Thyroid gland (tissue), 4 donors: Measurements from ENCODE around the gene GLT8D2. TPM values are rescaled to one million over a fixed set of nuclear protein-coding genes. Genes with fewer than 3 reads are reported as not detected.
A peak's percentile ranks its signal among the peaks of the same experiment; 100 is the strongest.

Experiments used
- DNase-seq, 2 donors: peaks; one replicate each; pipeline ENCODE4 v3.0.0-alpha.2; 2019
- H3K27ac ChIP-seq, 3 donors: fragments of 200-600 bp; sonication (generic); 1 replicate in 2 of 3; 2 replicates in 1 of 3; pipeline ENCODE4 v1.5.1; 2016 to 2019; ENCODE audit warnings: mild to moderate bottlenecking in 1 of 3, moderate library complexity in 1 of 3
- H3K27me3 ChIP-seq: fragments of 200-600 bp; sonication (generic); one replicate; pipeline ENCODE4 v1.5.1; 2019
- H3K36me3 ChIP-seq, 2 donors: fragments of 200-600 bp; sonication (generic); one replicate each; pipeline ENCODE4 v1.5.1; 2016 to 2019
- H3K4me1 ChIP-seq, 2 donors: fragments of 200-600 bp; sonication (generic); one replicate each; pipeline ENCODE4 v1.5.1; 2017 to 2019
- H3K4me3 ChIP-seq, 3 donors: fragments of 200-600 bp; sonication (generic); replicated peaks in 1 of 3; 1 replicate in 2 of 3; 2 replicates in 1 of 3; pipeline ENCODE4 v1.5.1; 2016; ENCODE audit warnings: mild to moderate bottlenecking in 1 of 3
- H3K9me3 ChIP-seq: fragments of 200-600 bp; sonication (generic); one replicate; pipeline ENCODE4 v1.5.1; 2017
- CTCF ChIP-seq, 6 experiments: fragments of 200-600 bp in 3 of 6; fragments of 450-650 bp in 3 of 6; sonication (generic) in 3 of 6; IDR thresholded peaks; one replicate each; pipeline ENCODE4 v1.5.1; 2016 to 2019; ENCODE audit warnings: antibody characterized with exemption in 6 of 6, mild to moderate bottlenecking in 2 of 6, inconsistent platforms in 1 of 6, moderate library complexity in 1 of 6
- POLR2A ChIP-seq, 2 donors: fragments of 450-650 bp; IDR thresholded peaks; one replicate each; pipeline ENCODE4 v1.6.1; 2017; ENCODE audit warnings: antibody characterized with exemption in 2 of 2, mild to moderate bottlenecking in 2 of 2, moderate library complexity in 1 of 2
- WGBS, 2 donors: methylation state at CpG; one replicate each; pipeline ENCODE4 v1.1.5; 2017; 5-methylcytosine and 5-hydroxymethylcytosine counted together
- intact Hi-C: fragments of 100-400 bp; cut with DNase I; formaldehyde crosslinking; loops from one replicate; pipeline ENCODE4 v1.15.1; 2023
- total RNA-seq, 4 donors: library from RNA; depleted of rRNA; stranded (reverse); fragments of >200 nt; gene quantifications; one replicate each; pipeline ENCODE4 v1.2.3, GENCODE V29; 2016

Gene GLT8D2
- total RNA-seq, 4 donors from 2014 or later, result 27.7 to 52.0 (median 34.3) TPM

- peaks cover 14 to 31% of the 10 kb centered on the region in 2 donors for H3K4me1 ChIP-seq
- peak overlapping the region; percentile 25 to 29 (median 25) for H3K4me3 ChIP-seq
- no peaks in the 10 kb centered on the region for H3K27me3 ChIP-seq
- 21 to 36% methylated on average over 9 of the region's 9 CpGs for WGBS, 2 donors
- intact Hi-C loops, result no loop called here
- peak; percentile 13 to 41 for DNase-seq
- TF ChIP-seq POLR2A (IDR thresholded peaks at IDR 0.05) (no peak), CTCF (IDR thresholded peaks at IDR 0.05) (no peak)
- peak overlapping the region; percentile 23 to 74 (median 61) for H3K27ac ChIP-seq
- no peaks in the 10 kb centered on the region for H3K36me3 ChIP-seq
- H3K9me3 ChIP-seq, result no peaks in the 10 kb centered on the region
Measured at GRCh38 chr12:104049278-104049902, 597 bp downstream of the GLT8D2 start.

- Histone ChIP-seq H3K27ac (peak overlapping the region in 1 of 3 donors; percentile 74), H3K9me3 (no peaks in the 10 kb centered on the region), H3K4me1 (peaks cover 14 to 31% of the 10 kb centered on the region in 2 donors), H3K4me3 (no peak overlapping the region), H3K36me3 (no peaks in the 10 kb centered on the region), H3K27me3 (no peaks in the 10 kb centered on the region)
- TF ChIP-seq POLR2A (IDR thresholded peaks at IDR 0.05) (no peak), CTCF (IDR thresholded peaks at IDR 0.05) (no peak)
- DNase-seq, result no peak
- intact Hi-C loops, result no loop called here
- 53 to 67% methylated on average over 3 of the region's 3 CpGs for WGBS, 2 donors
Measured at GRCh38 chr12:104048811-104049210, 1.2 kb downstream of the GLT8D2 start.

- Histone ChIP-seq H3K4me3 (no peak overlapping the region), H3K27ac (peak overlapping the region in 1 of 3 donors; percentile 74), H3K9me3 (no peaks in the 10 kb centered on the region), H3K27me3 (no peaks in the 10 kb centered on the region), H3K4me1 (peaks cover 14 to 31% of the 10 kb centered on the region in 2 donors), H3K36me3 (no peaks in the 10 kb centered on the region)
- DNase-seq, result no peak
- TF ChIP-seq POLR2A (IDR thresholded peaks at IDR 0.05) (no peak), CTCF (IDR thresholded peaks at IDR 0.05) (no peak)
- WGBS, 2 donors, result 74 to 82% methylated on average over 5 of the region's 5 CpGs
- intact Hi-C loops, result no loop called here
Measured at GRCh38 chr12:104048162-104048561, 1.8 kb downstream of the GLT8D2 start.

GRCh38 chr12:104046306-104046705, 3.7 kb downstream of the GLT8D2 start:
- Histone ChIP-seq H3K27me3 (no peaks in the 10 kb centered on the region), H3K9me3 (no peaks in the 10 kb centered on the region), H3K27ac (peak overlapping the region in 2 of 3 donors; percentile 36 to 63), H3K36me3 (no peaks in the 10 kb centered on the region), H3K4me3 (no peak overlapping the region), H3K4me1 (peaks cover 14 to 31% of the 10 kb centered on the region in 2 donors)
- TF ChIP-seq POLR2A (IDR thresholded peaks at IDR 0.05) (no peak), CTCF (IDR thresholded peaks at IDR 0.05) (no peak)
- intact Hi-C loops, result no loop called here
- DNase-seq, result no peak
- WGBS, 2 donors, result 82 to 89% methylated on average over 4 of the region's 4 CpGs

- intact Hi-C loops, result no loop called here
- Histone ChIP-seq H3K27ac (no peak overlapping the region), H3K4me1 (peaks cover 12 to 27% of the 10 kb centered on the region in 2 donors), H3K27me3 (no peaks in the 10 kb centered on the region), H3K36me3 (no peaks in the 10 kb centered on the region), H3K4me3 (no peak overlapping the region), H3K9me3 (no peaks in the 10 kb centered on the region)
- 92% methylated on average over 3 of the region's 3 CpGs for WGBS, 2 donors
- TF ChIP-seq POLR2A (IDR thresholded peaks at IDR 0.05), result no peak
- no peak for TF ChIP-seq CTCF (IDR thresholded peaks at IDR 0.05)
- no peak for DNase-seq
Measured at GRCh38 chr12:104044158-104044557, 5.8 kb downstream of the GLT8D2 start.
